Breast epithelium (tissue), 3 donors: ENCODE measurements around the gene PPARG.

Experiments
- CTCF ChIP-seq, 3 donors: fragments of 450-650 bp; IDR thresholded peaks; one replicate each; pipeline ENCODE4 v1.5.1; 2016 to 2017; ENCODE audit warnings: antibody characterized with exemption in 3 of 3, mild to moderate bottlenecking in 3 of 3, moderate library complexity in 3 of 3
- POLR2A ChIP-seq: fragments of 450-650 bp; IDR thresholded peaks from one replicate; pipeline ENCODE4 v1.6.1; 2016; ENCODE audit warnings: antibody characterized with exemption, mild to moderate bottlenecking, moderate library complexity
- POLR2AphosphoS5 ChIP-seq, 3 donors: sonication (generic); formaldehyde crosslinking; IDR thresholded peaks; one replicate each; pipeline ENCODE4 v1.6.1; 2017; ENCODE audit warnings: antibody characterized with exemption in 3 of 3

GRCh38 chr3:12334786-12335185 lies 45.9 kb downstream of the PPARG start:
- TF ChIP-seq CTCF (IDR thresholded peaks at IDR 0.05): no peak
- no peak for TF ChIP-seq POLR2A
- TF ChIP-seq POLR2AphosphoS5 (IDR thresholded peaks at IDR 0.05): no peak
